Measurements from ENCODE around the gene NXPH4.

The NXPH4 gene

DNA sequence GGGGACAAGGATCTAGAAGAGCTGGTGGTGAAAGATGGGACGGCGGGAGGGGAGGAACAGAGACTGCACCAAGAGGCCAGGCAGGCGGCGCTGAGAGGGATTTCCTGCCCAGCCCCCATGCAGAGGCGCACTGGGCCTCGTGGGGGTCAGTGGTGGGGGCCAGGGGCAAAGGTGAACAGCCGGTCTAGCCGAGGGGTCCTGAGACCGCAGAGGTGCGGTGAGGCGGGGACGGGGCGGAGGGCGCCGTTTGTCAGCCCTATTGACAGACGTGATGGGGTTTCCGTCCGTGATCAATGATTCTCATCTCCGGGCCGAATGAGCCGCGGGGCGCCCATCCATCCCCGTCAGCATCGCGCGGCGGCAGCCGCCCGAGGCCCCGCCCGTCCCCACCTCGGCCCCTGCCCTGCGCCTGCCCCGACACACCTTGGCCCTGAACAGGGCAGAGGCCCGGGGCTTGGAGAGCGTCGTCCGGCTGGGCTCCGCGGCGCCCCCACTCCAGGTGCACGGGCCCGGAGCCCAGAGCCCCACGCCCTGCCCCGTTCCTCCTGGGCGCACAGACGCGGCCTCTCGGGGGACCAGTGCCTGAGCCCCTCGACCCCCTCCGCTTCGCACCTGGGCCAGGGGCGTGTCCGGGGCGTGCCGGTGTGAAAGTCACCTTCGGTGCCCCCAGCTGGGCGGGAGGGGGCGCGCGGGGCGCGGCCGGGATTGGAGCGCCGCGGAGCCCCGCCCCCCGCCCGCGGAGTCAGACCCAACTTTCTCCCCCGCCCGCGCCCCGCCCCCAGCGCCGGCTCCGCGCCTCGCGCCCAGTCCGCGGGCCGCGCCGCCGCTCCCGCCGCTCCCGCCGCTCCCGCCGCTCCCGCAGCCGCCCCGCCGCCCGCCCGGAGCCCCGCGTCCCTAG lies at the start of gene NXPH4:
Gene NXPH4, plus strand, starts transcription at position 781 of the 898 bp plus-strand sequence. CDS start 176 bp downstream, outside the sequence.
- no peak for FAIRE-seq
- no peak for DNase-seq (ENCODE audit: extremely low spot score, insufficient read length, low read depth)

GRCh38 chr12:57166971-57167371 lies 49.6 kb upstream of the NXPH4 start:
- FAIRE-seq: no peak
- DNase-seq (ENCODE audit: extremely low spot score, insufficient read length, low read depth): no peak

GRCh38 chr12:57168058-57168457 lies 48.5 kb upstream of the NXPH4 start:
- DNase-seq (ENCODE audit: extremely low spot score, insufficient read length, low read depth) (no peak), FAIRE-seq (no peak)

- DNase-seq (ENCODE audit: extremely low spot score, insufficient read length, low read depth): no peak
- no peak for FAIRE-seq
These were observed 47.4 kb upstream of the NXPH4 start for GRCh38 chr12:57169046-57169795.

DNA sequence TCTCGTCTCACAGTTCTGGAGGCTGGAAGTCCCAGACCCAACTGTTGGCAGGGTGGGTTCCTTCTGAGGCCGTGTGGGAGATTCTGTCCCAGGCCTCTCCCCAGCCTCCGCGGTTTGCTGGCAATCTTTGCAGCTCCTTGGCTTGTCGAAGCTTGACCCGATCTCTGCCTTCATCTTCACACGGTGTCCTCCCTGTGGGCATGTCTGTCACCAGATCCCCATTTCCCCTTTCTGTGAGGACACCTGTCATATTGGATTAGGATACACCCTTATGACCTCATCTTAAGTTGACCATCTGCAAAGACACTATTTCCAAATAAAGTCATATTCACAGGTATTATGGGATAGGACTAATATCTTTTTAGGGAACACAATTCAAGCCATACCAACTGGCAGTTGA lies 46.6 kb upstream of the NXPH4 start:
- no peak for FAIRE-seq
- DNase-seq (ENCODE audit: extremely low spot score, insufficient read length, low read depth): no peak

DNA sequence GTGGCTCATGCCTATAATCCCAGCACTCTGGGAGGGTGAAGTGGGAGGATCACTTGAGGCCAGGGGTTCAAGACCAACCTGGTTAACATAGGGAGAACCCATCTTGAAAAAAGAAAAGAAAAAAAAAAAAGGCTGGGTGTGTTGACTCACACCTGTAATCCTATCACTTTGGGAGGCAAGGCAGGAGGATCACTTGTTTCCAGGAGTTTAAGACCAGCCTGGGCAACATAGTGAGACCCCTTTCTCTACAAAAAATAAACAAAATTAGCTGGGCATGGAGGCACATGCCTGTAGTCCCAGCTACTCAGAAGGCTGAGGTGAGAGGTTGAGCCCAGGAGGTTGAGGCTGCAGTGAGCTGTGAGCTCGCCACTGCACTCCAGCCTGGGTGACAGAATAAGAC lies 46.2 kb upstream of the NXPH4 start:
- DNase-seq (ENCODE audit: extremely low spot score, insufficient read length, low read depth) (no peak), FAIRE-seq (no peak)

DNA sequence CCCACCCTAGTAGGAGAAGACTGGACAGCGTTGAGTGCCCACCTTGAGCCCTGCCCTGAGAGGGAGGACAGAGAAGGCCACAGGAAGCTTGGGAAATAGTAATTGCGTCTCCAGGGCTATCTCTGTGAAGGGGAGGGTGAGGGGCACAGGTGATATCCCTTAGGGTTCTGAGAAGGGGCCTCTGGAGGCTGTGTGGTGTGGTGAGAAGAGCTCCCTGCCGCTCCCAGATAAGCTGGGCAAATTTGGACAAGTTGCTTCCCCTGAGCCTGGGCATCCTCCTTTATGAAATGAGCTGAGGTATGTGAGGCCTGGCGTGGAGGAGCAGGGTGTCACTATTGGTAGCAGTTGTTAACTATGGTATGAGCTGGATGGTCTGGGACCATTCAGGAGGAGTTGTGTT lies 45.7 kb upstream of the NXPH4 start:
- DNase-seq (ENCODE audit: extremely low spot score, insufficient read length, low read depth) (no peak), FAIRE-seq (no peak)

- DNase-seq (ENCODE audit: extremely low spot score, insufficient read length, low read depth) (no peak), FAIRE-seq (no peak)
These were observed 44.9 kb upstream of the NXPH4 start for GRCh38 chr12:57171668-57172067.

DNA sequence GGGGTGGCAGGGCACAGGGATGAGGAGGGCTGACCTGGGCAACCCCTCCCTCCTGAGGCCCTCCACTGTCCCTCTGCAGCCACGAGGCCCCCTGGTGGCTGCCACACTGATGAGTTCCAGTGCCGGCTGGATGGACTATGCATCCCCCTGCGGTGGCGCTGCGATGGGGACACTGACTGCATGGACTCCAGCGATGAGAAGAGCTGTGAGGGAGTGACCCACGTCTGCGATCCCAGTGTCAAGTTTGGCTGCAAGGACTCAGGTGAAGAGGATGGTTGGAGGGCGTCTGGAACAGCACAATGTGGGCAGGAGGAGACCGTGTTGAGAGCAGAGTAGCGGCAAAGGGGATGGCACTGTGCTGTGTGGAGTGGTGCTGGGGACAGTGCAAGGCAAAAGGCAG lies 43.5 kb upstream of the NXPH4 start:
- FAIRE-seq: peak; percentile 12

DNA sequence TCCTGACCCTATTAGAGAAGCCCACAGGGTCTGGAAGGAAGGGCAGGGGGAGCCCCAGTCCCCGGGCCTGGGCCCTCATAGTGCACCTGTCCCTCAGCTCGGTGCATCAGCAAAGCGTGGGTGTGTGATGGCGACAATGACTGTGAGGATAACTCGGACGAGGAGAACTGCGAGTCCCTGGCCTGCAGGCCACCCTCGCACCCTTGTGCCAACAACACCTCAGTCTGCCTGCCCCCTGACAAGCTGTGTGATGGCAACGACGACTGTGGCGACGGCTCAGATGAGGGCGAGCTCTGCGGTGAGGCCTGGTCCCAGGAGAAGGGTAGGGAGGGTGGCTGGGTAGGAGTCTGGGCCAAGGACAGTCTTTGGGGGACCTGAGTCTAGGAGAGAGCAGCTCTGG lies 42.9 kb upstream of the NXPH4 start:
- DNase-seq (ENCODE audit: extremely low spot score, insufficient read length, low read depth) (no peak), FAIRE-seq (no peak)

More for the DNA sequence above, 43.5 kb upstream of the NXPH4 start:
- no peak for DNase-seq (ENCODE audit: extremely low spot score, insufficient read length, low read depth)

DNA sequence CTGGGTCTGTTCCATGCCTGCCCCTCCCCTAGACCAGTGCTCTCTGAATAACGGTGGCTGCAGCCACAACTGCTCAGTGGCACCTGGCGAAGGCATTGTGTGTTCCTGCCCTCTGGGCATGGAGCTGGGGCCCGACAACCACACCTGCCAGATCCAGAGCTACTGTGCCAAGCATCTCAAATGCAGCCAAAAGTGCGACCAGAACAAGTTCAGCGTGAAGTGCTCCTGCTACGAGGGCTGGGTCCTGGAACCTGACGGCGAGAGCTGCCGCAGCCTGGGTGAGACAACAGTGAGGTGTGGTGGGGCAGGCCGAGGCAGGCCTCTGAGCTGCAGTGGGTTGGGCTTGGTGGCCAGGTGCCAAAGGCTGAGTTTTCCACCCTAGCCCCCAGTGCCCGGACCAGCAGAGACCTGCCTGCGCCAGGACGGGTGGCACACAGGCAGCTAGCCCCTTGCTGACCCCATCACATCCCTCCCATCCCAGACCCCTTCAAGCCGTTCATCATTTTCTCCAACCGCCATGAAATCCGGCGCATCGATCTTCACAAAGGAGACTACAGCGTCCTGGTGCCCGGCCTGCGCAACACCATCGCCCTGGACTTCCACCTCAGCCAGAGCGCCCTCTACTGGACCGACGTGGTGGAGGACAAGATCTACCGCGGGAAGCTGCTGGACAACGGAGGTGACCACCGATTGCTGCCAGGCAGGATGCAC lies 41.0 kb upstream of the NXPH4 start:
- DNase-seq (ENCODE audit: extremely low spot score, insufficient read length, low read depth) (no peak), FAIRE-seq (no peak)

- DNase-seq (ENCODE audit: extremely low spot score, insufficient read length, low read depth) (no peak), FAIRE-seq (no peak)
These were observed 40.5 kb upstream of the NXPH4 start for GRCh38 chr12:57176139-57176477.

DNA sequence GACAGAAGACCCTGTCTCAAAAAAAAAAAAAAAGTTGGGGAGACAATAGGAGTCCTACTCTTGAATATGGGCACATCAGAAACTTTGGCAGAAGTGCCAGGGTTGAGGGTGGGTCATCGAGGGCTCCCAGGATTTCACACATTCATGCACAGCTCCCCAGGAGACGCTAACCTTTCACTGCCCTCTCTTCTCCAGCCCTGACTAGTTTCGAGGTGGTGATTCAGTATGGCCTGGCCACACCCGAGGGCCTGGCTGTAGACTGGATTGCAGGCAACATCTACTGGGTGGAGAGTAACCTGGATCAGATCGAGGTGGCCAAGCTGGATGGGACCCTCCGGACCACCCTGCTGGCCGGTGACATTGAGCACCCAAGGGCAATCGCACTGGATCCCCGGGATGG lies 39.7 kb upstream of the NXPH4 start:
- FAIRE-seq (no peak), DNase-seq (ENCODE audit: extremely low spot score, insufficient read length, low read depth) (no peak)

DNA sequence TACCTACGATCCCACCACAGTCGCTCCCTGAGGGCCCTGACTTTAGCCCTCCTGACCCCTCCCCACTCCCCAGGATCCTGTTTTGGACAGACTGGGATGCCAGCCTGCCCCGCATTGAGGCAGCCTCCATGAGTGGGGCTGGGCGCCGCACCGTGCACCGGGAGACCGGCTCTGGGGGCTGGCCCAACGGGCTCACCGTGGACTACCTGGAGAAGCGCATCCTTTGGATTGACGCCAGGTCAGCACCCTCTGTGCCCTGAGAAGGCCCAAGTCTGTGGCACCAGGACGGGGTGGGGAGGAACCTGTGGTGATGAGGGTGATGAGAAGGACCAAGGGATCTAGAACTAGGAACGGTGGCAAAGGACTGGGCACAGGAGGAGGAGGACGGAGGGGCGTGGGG lies 39.2 kb upstream of the NXPH4 start:
- FAIRE-seq: no peak

GRCh38 chr12:57178213-57178612 lies 38.4 kb upstream of the NXPH4 start:
- no peak for FAIRE-seq
- no peak for DNase-seq (ENCODE audit: extremely low spot score, insufficient read length, low read depth)

More for the DNA sequence above, 39.2 kb upstream of the NXPH4 start:
- DNase-seq (ENCODE audit: extremely low spot score, insufficient read length, low read depth): no peak

GRCh38 chr12:57179331-57180086 lies 37.1 kb upstream of the NXPH4 start:
- no peak for FAIRE-seq

DNA sequence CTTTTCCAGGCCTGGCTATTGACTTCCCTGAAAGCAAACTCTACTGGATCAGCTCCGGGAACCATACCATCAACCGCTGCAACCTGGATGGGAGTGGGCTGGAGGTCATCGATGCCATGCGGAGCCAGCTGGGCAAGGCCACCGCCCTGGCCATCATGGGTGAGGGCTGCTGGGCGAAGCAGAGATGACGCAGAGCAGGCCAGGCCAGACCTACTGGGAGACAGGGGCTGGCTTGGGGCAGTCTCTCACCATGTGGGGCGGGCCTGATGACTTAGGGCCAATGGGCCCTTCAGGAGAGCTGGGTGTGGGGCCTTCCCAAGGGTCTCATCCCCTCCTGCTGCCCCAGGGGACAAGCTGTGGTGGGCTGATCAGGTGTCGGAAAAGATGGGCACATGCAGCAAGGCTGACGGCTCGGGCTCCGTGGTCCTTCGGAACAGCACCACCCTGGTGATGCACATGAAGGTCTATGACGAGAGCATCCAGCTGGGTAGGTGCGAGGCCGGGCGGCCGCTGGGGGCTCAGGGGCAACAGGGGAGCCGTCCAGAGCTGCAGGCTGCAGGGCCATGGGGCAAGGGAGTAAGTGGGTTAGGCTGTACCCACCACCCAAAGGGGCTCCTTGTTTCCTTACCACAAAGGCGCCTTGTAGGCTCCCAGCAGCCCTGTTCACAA lies 36.1 kb upstream of the NXPH4 start:
- FAIRE-seq: no peak
- DNase-seq (ENCODE audit: extremely low spot score, insufficient read length, low read depth): no peak

More at GRCh38 chr12:57179331-57180086, 37.1 kb upstream of the NXPH4 start:
- DNase-seq (ENCODE audit: extremely low spot score, insufficient read length, low read depth): no peak

DNA sequence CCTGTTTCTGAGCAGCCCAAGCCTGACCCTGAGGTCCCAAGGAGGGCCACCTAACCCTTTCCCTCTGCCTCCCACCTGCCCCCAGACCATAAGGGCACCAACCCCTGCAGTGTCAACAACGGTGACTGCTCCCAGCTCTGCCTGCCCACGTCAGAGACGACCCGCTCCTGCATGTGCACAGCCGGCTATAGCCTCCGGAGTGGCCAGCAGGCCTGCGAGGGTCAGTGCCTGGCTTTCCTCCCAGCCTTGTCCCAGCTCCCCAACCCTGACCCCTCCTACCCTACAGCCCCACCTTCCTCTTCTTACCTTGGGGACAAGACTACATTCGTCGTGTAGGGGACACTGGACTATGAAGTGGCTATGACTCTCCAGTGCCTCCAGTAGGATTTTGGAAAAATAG lies 35.5 kb upstream of the NXPH4 start:
- no peak for FAIRE-seq

DNA sequence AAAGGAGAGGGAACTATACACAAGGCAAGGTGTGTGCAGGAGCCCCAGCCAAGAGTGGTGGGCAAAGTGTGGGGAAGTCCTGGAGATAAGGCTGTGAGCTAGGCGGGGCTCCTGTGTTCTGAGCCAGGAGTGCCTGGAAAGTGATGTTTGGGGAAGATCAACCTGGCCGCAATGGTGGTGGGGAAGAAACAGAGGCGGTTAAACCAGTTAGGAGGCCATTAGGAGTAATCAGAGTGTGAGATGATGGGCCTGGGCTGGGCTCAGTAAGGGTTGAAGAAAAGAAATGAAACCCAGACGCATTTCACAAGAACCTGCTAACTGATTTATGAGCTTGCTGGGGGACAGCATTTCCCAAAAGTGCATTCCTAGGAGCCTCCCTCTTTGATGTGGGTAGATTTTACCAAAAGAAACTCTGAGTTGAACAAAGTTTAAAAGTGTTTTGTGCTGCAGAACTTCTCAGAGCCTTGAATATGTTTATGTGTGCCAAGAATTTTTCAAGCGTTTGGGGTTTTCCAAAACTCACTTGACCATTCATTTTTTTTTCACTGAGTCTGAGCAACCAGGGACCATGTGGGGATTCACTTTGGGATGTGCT lies 34.9 kb upstream of the NXPH4 start:
- DNase-seq (ENCODE audit: extremely low spot score, insufficient read length, low read depth) (no peak), FAIRE-seq (no peak)

More for the DNA sequence above, 35.5 kb upstream of the NXPH4 start:
- no peak for DNase-seq (ENCODE audit: extremely low spot score, insufficient read length, low read depth)
